B cell (primary cell): ENCODE results near the gene QSER1. TPM values are rescaled to one million over a fixed set of nuclear protein-coding genes. Genes with fewer than 3 reads are reported as not detected.

Experiments used
- polyA plus RNA-seq: library from polyadenylated mRNA; depleted of rRNA; stranded (reverse); fragments of >200 nt; gene quantifications from 2 replicates; pipeline ENCODE4 v1.2.3, GENCODE V29; 2012
- small RNA-seq: library from RNA; depleted of rRNA; stranded (forward); fragments of <200 nt; gene quantifications from one replicate; pipeline ENCODE3, GENCODE V24; 2012; ENCODE audit warnings: low replicate concordance, low read depth; ENCODE audit not compliant: insufficient read length
- total RNA-seq, 2 donors: library from RNA; stranded (reverse); fragments of 120-200 nt in 1 of 2; gene quantifications; 1 replicate in 1 of 2; 2 replicates in 1 of 2; pipeline versions ENCODE4 v1.2.3 to v1.2.4, GENCODE V29; 2013 to 2022

The QSER1 gene
- total and polyA plus RNA-seq, 2 donors (not counting 1 experiment from before 2014, with no cell fraction given): 2.5 to 23.1 TPM

Small RNAs within 50 kb of the gene (small RNA-seq; reads per million reads assigned to genes)
- gene RF00019: not detected

Other genes with a start within 250 kb of the QSER1 start
- gene CCDC73, start 98.1 kb upstream of the QSER1 start, total RNA-seq: 0.05 TPM in 1 of 2 replicates, not detected in the other
- gene CCDC73, start 98.1 kb upstream of the QSER1 start, polyA plus RNA-seq: not detected in 2 replicates
- gene PRRG4, start 62.9 kb upstream of the QSER1 start, total RNA-seq: 0.07 TPM in 1 of 2 replicates, not detected in the other
- 0.04 TPM in 1 of 2 replicates, not detected in the other for gene PRRG4, start 62.9 kb upstream of the QSER1 start, polyA plus RNA-seq
- not detected in 2 replicates for gene DEPDC7, start 123.1 kb downstream of the QSER1 start, total RNA-seq
- gene DEPDC7, start 123.1 kb downstream of the QSER1 start, polyA plus RNA-seq: 0.07 TPM in 1 of 2 replicates, not detected in the other
- 19.7 and 19.8 TPM in 2 replicates for gene TCP11L1, start 146.8 kb downstream of the QSER1 start, total RNA-seq
- 6.3 and 7.7 TPM in 2 replicates for gene TCP11L1, start 146.8 kb downstream of the QSER1 start, polyA plus RNA-seq